MM.1S (cell line): Measurements from ENCODE around the gene CSKMT.

Experiments
- DNase-seq: peaks from one replicate; pipeline ENCODE4 v3.0.0-alpha.2; 2015
- H2AFZ ChIP-seq: fragments of 300-600 bp; sonication (generic); 2 replicates; pipeline ENCODE4 v1.6.0; 2016; ENCODE audit warnings: antibody characterized with exemption, low read length
- H3F3A ChIP-seq: fragments of 300-600 bp; sonication (generic); 2 replicates; pipeline ENCODE4 v1.6.1; 2016; ENCODE audit warnings: mild to moderate bottlenecking, antibody characterized with exemption, low read length, moderate library complexity, mixed read lengths; ENCODE audit not compliant: insufficient read depth
- H3K27ac ChIP-seq: fragments of 300-600 bp; sonication (generic); 2 replicates; pipeline ENCODE4 v1.5.1; 2016; ENCODE audit warnings: mild to moderate bottlenecking, low read length
- H3K27me3 ChIP-seq: fragments of 300-600 bp; sonication (generic); replicated peaks from 2 replicates; pipeline ENCODE4 v1.6.0; 2016; ENCODE audit warnings: low read length; ENCODE audit not compliant: insufficient read depth
- H3K36me3 ChIP-seq: fragments of 300-600 bp; sonication (generic); replicated peaks from 2 replicates; pipeline ENCODE4 v1.6.1; 2016; ENCODE audit warnings: mild to moderate bottlenecking, low read length, mixed read lengths; ENCODE audit not compliant: insufficient read depth
- H3K4me1 ChIP-seq: fragments of 300-600 bp; sonication (generic); 2 replicates; pipeline ENCODE4 v1.6.1; 2016; ENCODE audit warnings: low read length, mixed read lengths
- H3K4me2 ChIP-seq: fragments of 300-600 bp; sonication (generic); 2 replicates; pipeline ENCODE4 v1.6.0; 2016; ENCODE audit warnings: low read depth, low read length
- H3K4me3 ChIP-seq: fragments of 300-600 bp; sonication (generic); 2 replicates; pipeline ENCODE4 v1.5.1; 2016; ENCODE audit warnings: low read length, mixed read lengths
- H3K79me2 ChIP-seq: fragments of 300-600 bp; sonication (generic); 2 replicates; pipeline ENCODE4 v1.6.1; 2016; ENCODE audit warnings: mixed run types, low read length, mixed read lengths
- H3K9ac ChIP-seq: fragments of 300-600 bp; sonication (generic); 2 replicates; pipeline ENCODE4 v1.6.1; 2016; ENCODE audit warnings: low read length, mixed read lengths
- H3K9me2 ChIP-seq: fragments of 300-600 bp; sonication (generic); replicated peaks from 2 replicates; pipeline ENCODE4 v1.6.1; 2016; ENCODE audit warnings: mild to moderate bottlenecking, low read length, mixed read lengths; ENCODE audit not compliant: insufficient read depth
- H3K9me3 ChIP-seq: fragments of 300-600 bp; sonication (generic); replicated peaks from 2 replicates; pipeline ENCODE4 v1.6.1; 2016; ENCODE audit warnings: mild to moderate bottlenecking, low read length, mixed read lengths; ENCODE audit not compliant: insufficient read depth
- H4K20me1 ChIP-seq: fragments of 300-600 bp; sonication (generic); 2 replicates; pipeline ENCODE4 v1.6.1; 2016; ENCODE audit warnings: mild to moderate bottlenecking, low read length, moderate library complexity, mixed read lengths; ENCODE audit not compliant: insufficient read depth
- EZH2 ChIP-seq: fragments of 300-600 bp; sonication (generic); optimal IDR thresholded peaks from 2 replicates; pipeline ENCODE3; 2017; ENCODE audit warnings: low read depth, mild to moderate bottlenecking, antibody characterized with exemption, low read length, mixed read lengths
- EZH2phosphoT487 ChIP-seq: fragments of 300-600 bp; sonication (generic); IDR thresholded peaks from 2 replicates; pipeline ENCODE4 v1.6.1; 2018; ENCODE audit warnings: antibody characterized with exemption, low read length
- TF ChIP-seq, protein P1 (sequence below): fragments of 300-600 bp; sonication (generic); IDR thresholded peaks from 2 replicates; pipeline ENCODE4 v1.5.1; 2016; ENCODE audit warnings: antibody characterized with exemption, low read length, mixed read lengths

CSKMT gene

DNA sequence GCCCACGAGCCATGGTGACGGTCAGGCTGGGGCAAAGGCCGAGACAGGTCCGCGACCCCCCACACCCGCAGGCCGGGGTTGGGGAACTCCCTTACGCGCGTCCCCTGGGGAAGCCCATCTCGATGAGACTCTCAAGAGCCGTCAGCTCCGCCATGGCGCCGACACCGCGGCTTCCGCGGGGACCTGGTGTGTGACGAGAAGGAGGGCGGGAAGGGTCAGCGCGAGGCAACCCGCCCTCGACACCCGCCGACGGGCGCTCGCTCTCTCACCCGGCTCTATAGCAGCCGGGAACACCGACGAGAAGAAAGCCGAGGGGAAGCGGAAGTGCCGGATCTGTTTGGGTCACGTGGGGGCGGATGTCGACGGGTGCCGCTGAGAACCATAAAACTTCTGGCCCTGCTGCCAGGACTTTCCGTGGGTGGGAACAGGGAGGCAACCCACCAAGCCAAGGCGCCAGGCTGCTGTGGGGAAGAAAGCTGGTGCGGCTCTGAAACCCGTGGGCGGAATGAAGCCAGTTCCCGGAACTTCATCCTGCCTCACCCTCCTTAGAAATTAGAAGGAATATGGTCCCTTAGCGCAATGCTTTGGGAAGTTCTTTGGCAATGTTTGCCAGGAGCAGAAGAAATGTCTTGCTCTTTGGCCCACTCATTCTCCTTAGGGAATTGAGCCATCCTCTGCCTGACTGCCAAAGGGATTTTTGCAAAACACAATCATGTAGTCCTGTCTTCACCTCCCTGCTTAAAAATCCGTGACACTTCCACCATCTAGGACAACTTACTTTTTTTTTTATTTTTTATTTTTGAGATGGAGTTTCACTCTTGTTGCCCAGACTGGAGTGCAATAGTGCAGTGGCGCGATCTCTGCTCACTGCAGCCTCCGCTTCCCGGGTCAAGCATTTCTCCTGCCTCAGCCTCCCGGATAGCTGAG, 13.9 kb downstream of the CSKMT start, which contains the start of gene UBXN1:
TSS of gene UBXN1 (minus strand) at position 304 of the 927 bp plus-strand sequence. CDS start at position 154, 150 bp downstream.
- Histone ChIP-seq H3K4me3 (peak within 1 kb of the TSS; percentile 98), H3K4me2 (peak within 1 kb of the TSS; percentile 93), H3K27ac (peak within 1 kb of the TSS; percentile 47; the same call in 1 of the 2 replicates), H3K4me1 (peaks cover 10% of the 10 kb centered on the region; the same call in 1 of the 2 replicates), H3K36me3 (no peaks in the 10 kb centered on the region; the same call in none of the 2 replicates), H3K9me2 (no peaks in the 10 kb centered on the region), H3K9me3 (no peaks in the 10 kb centered on the region), H3F3A (peaks cover 10% of the 10 kb centered on the region; the same call in 1 of the 2 replicates), H3K27me3 (no peaks in the 10 kb centered on the region), H2AFZ (peak within 1 kb of the TSS; percentile 97), H3K9ac (peak within 1 kb of the TSS; percentile 90), H4K20me1 (no peaks in the 10 kb centered on the region), H3K79me2 (peaks cover 38% of the 10 kb centered on the region)
- DNase-seq: peak; percentile 87
- TF ChIP-seq EZH2 (no peak), EZH2phosphoT487 (no peak)
- TF ChIP-seq, protein P1, sequence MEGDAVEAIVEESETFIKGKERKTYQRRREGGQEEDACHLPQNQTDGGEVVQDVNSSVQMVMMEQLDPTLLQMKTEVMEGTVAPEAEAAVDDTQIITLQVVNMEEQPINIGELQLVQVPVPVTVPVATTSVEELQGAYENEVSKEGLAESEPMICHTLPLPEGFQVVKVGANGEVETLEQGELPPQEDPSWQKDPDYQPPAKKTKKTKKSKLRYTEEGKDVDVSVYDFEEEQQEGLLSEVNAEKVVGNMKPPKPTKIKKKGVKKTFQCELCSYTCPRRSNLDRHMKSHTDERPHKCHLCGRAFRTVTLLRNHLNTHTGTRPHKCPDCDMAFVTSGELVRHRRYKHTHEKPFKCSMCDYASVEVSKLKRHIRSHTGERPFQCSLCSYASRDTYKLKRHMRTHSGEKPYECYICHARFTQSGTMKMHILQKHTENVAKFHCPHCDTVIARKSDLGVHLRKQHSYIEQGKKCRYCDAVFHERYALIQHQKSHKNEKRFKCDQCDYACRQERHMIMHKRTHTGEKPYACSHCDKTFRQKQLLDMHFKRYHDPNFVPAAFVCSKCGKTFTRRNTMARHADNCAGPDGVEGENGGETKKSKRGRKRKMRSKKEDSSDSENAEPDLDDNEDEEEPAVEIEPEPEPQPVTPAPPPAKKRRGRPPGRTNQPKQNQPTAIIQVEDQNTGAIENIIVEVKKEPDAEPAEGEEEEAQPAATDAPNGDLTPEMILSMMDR: no peak

DNA sequence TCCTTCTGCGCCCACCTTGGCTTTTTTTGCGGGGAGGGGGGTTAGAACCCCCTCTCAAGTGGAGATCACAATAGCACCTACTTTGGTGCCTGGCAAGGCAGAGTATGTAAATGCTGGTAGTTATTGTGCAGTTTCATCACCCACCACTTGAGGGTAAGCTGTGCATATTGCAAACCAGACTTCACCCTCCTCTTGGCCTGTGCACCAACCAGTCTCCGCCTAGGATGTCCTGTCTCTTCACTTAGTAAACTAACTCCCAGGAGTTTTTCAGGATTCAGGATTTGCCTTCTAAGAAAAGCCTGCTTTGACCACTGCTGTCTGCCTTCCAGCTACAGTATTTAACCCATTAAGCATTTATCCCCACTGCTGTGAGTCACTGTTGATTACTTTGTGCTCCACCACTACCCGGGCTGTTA, 15.7 kb downstream of the CSKMT start:
- Histone ChIP-seq H3K36me3 (no peaks in the 10 kb centered on the region; the same call in 1 of the 2 replicates), H3K9ac (no peak overlapping the region), H3K4me2 (peak overlapping the region; percentile 17; the same call in 1 of the 2 replicates), H3K9me3 (no peaks in the 10 kb centered on the region), H3K27me3 (no peaks in the 10 kb centered on the region), H3K4me1 (peaks cover 10% of the 10 kb centered on the region; the same call in 1 of the 2 replicates), H3K9me2 (no peaks in the 10 kb centered on the region), H3K79me2 (peaks cover 28% of the 10 kb centered on the region), H3F3A (peaks cover 10% of the 10 kb centered on the region; the same call in 1 of the 2 replicates), H3K4me3 (no peak overlapping the region), H2AFZ (peak overlapping the region; percentile 52), H4K20me1 (no peaks in the 10 kb centered on the region), H3K27ac (no peak overlapping the region)
- TF ChIP-seq, protein P1: peak; percentile 71
- no peak for TF ChIP-seq EZH2phosphoT487
- peak; percentile 77 for DNase-seq

DNA sequence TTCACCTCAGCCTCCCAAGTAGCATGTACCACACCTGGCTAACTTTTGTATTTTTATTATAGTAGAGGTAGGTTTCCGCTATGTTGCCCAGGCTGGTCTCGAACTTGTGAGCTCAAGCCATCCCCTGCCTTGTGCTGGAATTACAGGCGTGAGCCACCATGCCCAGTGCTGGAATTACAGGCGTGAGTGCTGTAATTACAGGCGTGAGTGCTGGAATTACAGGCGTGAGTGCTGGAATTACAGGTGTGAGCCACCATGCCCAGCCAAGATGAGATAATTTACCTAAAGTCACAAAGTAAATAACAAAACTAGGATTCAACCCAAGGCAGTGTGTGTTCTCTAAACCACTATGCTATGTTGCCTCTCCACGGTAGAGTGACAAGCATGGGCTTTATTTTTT, 17.4 kb downstream of the CSKMT start:
- TF ChIP-seq, protein P1: no peak
- H3K4me2 ChIP-seq: no peak overlapping the region
- H3K36me3 ChIP-seq: no peaks in the 10 kb centered on the region
- H3K4me3 ChIP-seq: no peak overlapping the region
- no peak overlapping the region for H3K27ac ChIP-seq
- H3K27me3 ChIP-seq: no peaks in the 10 kb centered on the region
- H3K9me3 ChIP-seq: no peaks in the 10 kb centered on the region
- H3K79me2 ChIP-seq: peaks cover 17% of the 10 kb centered on the region
- H3K9me2 ChIP-seq: no peaks in the 10 kb centered on the region
- 0 out of 2 replicates have a peak, but pooled peaks cover 3% of the 10 kb centered on the region for H3F3A ChIP-seq
- no peak overlapping the region for H2AFZ ChIP-seq
- no peaks in the 10 kb centered on the region for H4K20me1 ChIP-seq
- DNase-seq: no peak
- H3K4me1 ChIP-seq: peaks cover 7% of the 10 kb centered on the region; the same call in 1 of the 2 replicates
- no peak overlapping the region for H3K9ac ChIP-seq
